ENCODE results near the gene VSTM2B. TPM values are rescaled to one million over a fixed set of nuclear protein-coding genes. Genes with fewer than 3 reads are reported as not detected.
"Not testable (repeated sequence)": the region's sequence is repeated elsewhere in the genome, so short reads cannot be mapped to it uniquely, and the experiment has no call there.

Gene VSTM2B
- total and polyA plus RNA-seq, 2 of the 4 experiments (the other 2 are of a cell fraction), result not detected

DNA sequence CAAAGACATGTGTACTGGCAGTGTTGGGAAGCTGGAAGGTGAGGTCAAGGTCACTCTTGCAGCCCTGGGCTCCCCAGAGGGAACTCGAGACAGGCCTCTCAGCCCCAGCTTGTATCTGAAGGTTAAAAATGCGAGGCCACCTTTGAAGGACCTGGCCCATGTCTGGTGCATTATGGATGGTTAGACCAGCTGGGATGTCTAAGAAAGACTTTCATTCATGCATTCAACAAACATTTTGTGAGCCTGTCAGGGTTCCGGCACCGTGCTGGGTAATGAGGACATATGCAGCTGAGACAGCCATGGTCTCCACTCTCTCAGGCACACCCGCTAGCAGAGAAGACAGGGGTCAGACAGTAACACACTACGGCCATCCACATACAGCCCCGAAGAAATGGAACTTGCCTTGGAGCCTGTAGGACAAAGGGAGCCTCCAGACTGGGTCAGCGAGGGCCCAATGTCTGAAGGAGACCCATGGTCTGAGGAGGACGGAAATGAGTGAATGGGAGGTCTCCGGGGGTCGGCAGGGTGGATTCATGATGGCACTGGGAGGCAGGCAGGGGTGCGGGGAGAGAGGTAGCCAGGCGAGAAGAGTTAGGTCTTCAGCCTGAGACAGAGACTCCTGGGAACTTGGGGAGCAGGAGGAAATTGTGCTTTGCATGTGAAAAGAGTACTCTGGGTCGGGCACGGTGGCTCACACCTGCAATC, 19.0 kb downstream of the VSTM2B start:
- Histone ChIP-seq H4K91ac (ENCODE audit: insufficient read depth, low read depth, low read length) (no peak overlapping the region), H3K9me1 (ENCODE audit: insufficient read depth, low read length) (no peaks in the 10 kb centered on the region), H4K5ac (ENCODE audit: low read depth, low read length) (no peak overlapping the region), H3K4me3 (ENCODE audit: insufficient read depth, low read depth, low read length) (no peak overlapping the region), H3K18ac (ENCODE audit: low read depth, low read length) (no peak overlapping the region), H2BK15ac (ENCODE audit: low read depth, low read length) (no peak overlapping the region), H2BK5ac (ENCODE audit: low read depth, low read length, poor library complexity, severe bottlenecking) (no peak overlapping the region), H3K36me3 (ENCODE audit: control insufficient read depth, insufficient read depth, low read length) (no peaks in the 10 kb centered on the region), H2AK5ac (ENCODE audit: low read depth, low read length) (no peak overlapping the region), H4K8ac (ENCODE audit: low read depth in 2 of 2, low read length in 2 of 2) (no peak overlapping the region), H4K20me1 (ENCODE audit: insufficient read depth, low read length) (no peaks in the 10 kb centered on the region), H3K9ac (ENCODE audit: low read depth, low read length) (no peak overlapping the region), H3K27ac (ENCODE audit: insufficient read depth, low read length) (no peak overlapping the region), H2BK120ac (ENCODE audit: low read depth, low read length) (no peak overlapping the region), H3K56ac (ENCODE audit: extremely low read depth, insufficient read depth, low read length) (no peak overlapping the region), H3K9me3 (ENCODE audit: control insufficient read depth, insufficient read depth, low read length) (no peaks in the 10 kb centered on the region), H3K27me3 (ENCODE audit: control insufficient read depth, insufficient read depth, low read length) (no peaks in the 10 kb centered on the region), H3K23ac (ENCODE audit: low read depth, low read length) (no peak overlapping the region), H3K4ac (ENCODE audit: low read depth, low read length) (no peak overlapping the region), H2AFZ (replicated peaks; ENCODE audit: low read length, poor library complexity) (no peak overlapping the region), H3K4me1 (ENCODE audit: control insufficient read depth, insufficient read depth, low read length) (no peaks in the 10 kb centered on the region), H2BK20ac (ENCODE audit: low read depth, low read length) (no peak overlapping the region), H3K14ac (replicated peaks; ENCODE audit: low read depth, low read length) (no peak overlapping the region), H2AK9ac (replicated peaks; ENCODE audit: low read depth, low read length, poor library complexity) (no peak overlapping the region), H3K79me1 (ENCODE audit: low read depth in 1 of 2, low read length in 2 of 2) (no peaks in the 10 kb centered on the region), H3K4me2 (ENCODE audit: low read depth, low read length) (no peak overlapping the region)
- CTCF ChIA-PET, result interaction anchor here (0.6 kb wide), 1 partner anchor 10 kb away, joined by 3 read pairs; no protein-coding TSS in a partner anchor
- TF ChIP-seq RFX5 (IDR thresholded peaks at IDR 0.05; ENCODE audit: low read depth, low read length), result no peak
- no peak for TF ChIP-seq MAFK (IDR thresholded peaks at IDR 0.05; ENCODE audit: low read depth, low read length)
- TF ChIP-seq RAD21 (IDR thresholded peaks at IDR 0.05; ENCODE audit: low read length), result no peak
- TF ChIP-seq, protein P1, sequence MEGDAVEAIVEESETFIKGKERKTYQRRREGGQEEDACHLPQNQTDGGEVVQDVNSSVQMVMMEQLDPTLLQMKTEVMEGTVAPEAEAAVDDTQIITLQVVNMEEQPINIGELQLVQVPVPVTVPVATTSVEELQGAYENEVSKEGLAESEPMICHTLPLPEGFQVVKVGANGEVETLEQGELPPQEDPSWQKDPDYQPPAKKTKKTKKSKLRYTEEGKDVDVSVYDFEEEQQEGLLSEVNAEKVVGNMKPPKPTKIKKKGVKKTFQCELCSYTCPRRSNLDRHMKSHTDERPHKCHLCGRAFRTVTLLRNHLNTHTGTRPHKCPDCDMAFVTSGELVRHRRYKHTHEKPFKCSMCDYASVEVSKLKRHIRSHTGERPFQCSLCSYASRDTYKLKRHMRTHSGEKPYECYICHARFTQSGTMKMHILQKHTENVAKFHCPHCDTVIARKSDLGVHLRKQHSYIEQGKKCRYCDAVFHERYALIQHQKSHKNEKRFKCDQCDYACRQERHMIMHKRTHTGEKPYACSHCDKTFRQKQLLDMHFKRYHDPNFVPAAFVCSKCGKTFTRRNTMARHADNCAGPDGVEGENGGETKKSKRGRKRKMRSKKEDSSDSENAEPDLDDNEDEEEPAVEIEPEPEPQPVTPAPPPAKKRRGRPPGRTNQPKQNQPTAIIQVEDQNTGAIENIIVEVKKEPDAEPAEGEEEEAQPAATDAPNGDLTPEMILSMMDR (conservative IDR thresholded peaks at IDR 0.05; ENCODE audit: low read depth, low read length), result no peak
- no peak for TF ChIP-seq FOS (IDR thresholded peaks at IDR 0.05; ENCODE audit: low read depth, low read length)
- TF ChIP-seq BHLHE40 (IDR thresholded peaks at IDR 0.05; ENCODE audit: low read depth, low read length), result no peak
- WGBS, 2 experiments (ENCODE audit: extremely low coverage in 2 of 2, insufficient read length in 1 of 2), result 75% methylated on average over 5 of the region's 15 CpGs; no CpG with 5 or more reads in 1 of the 2 experiments
- DNase-seq (no peak), ATAC-seq (ENCODE audit: low read depth) (no peak)
- BruUV-seq (replicated peaks), result no TSS peak
- intact Hi-C loops (cut with micrococcal nuclease), result no loop called here
- in situ Hi-C loops (cut with MboI; ENCODE audit: low sequenced_read_pairs), result no loop called here
- POLR2A ChIA-PET (ENCODE audit: unreplicated experiment), result no interaction called here
- dilution Hi-C loops (cut with HindIII; ENCODE audit: low sequenced_read_pairs, unreplicated experiment), result no loop called here

GRCh38 chr19:29545447-29545846, 19.7 kb downstream of the VSTM2B start:
- intact Hi-C loops (cut with micrococcal nuclease); H4K5ac ChIP-seq (ENCODE audit: low read depth, low read length); H3K27ac ChIP-seq (ENCODE audit: insufficient read depth, low read length); H2BK15ac ChIP-seq (ENCODE audit: low read depth, low read length); H3K18ac ChIP-seq (ENCODE audit: low read depth, low read length); H3K9ac ChIP-seq (ENCODE audit: low read depth, low read length); H2BK20ac ChIP-seq (ENCODE audit: low read depth, low read length); H3K79me1 ChIP-seq (ENCODE audit: low read depth in 1 of 2, low read length in 2 of 2); H3K4me1 ChIP-seq (ENCODE audit: control insufficient read depth, insufficient read depth, low read length); H2AK9ac ChIP-seq (replicated peaks; ENCODE audit: low read depth, low read length, poor library complexity); H2BK5ac ChIP-seq (ENCODE audit: low read depth, low read length, poor library complexity, severe bottlenecking); H4K8ac ChIP-seq (ENCODE audit: low read depth in 2 of 2, low read length in 2 of 2); H2AFZ ChIP-seq (replicated peaks; ENCODE audit: low read length, poor library complexity); H4K20me1 ChIP-seq (ENCODE audit: insufficient read depth, low read length); H3K56ac ChIP-seq (ENCODE audit: extremely low read depth, insufficient read depth, low read length); H3K9me1 ChIP-seq (ENCODE audit: insufficient read depth, low read length); H3K23ac ChIP-seq (ENCODE audit: low read depth, low read length); dilution Hi-C loops (cut with HindIII; ENCODE audit: low sequenced_read_pairs, unreplicated experiment); H2BK120ac ChIP-seq (ENCODE audit: low read depth, low read length); ATAC-seq (ENCODE audit: low read depth); H3K4me3 ChIP-seq (ENCODE audit: insufficient read depth, low read depth, low read length); DNase-seq; H3K4me2 ChIP-seq (ENCODE audit: low read depth, low read length); POLR2A ChIA-PET (ENCODE audit: unreplicated experiment); H2AK5ac ChIP-seq (ENCODE audit: low read depth, low read length); H3K27me3 ChIP-seq (ENCODE audit: control insufficient read depth, insufficient read depth, low read length); H4K91ac ChIP-seq (ENCODE audit: insufficient read depth, low read depth, low read length); H3K9me3 ChIP-seq (ENCODE audit: control insufficient read depth, insufficient read depth, low read length); in situ Hi-C loops (cut with MboI; ENCODE audit: low sequenced_read_pairs); H3K4ac ChIP-seq (ENCODE audit: low read depth, low read length); H3K36me3 ChIP-seq (ENCODE audit: control insufficient read depth, insufficient read depth, low read length); H3K14ac ChIP-seq (replicated peaks; ENCODE audit: low read depth, low read length); BruUV-seq (replicated peaks): not testable (repeated sequence)
- WGBS, 2 experiments (ENCODE audit: extremely low coverage in 2 of 2, insufficient read length in 1 of 2), result no CpG with 5 or more reads among the region's 4 CpGs
- CTCF ChIA-PET, result interaction anchor here (0.6 kb wide), 1 partner anchor 10 kb away, joined by 3 read pairs; no protein-coding TSS in a partner anchor

All from IMR-90 (cell line).